ENCODE data around the gene CSTF2T. TPM values are rescaled to one million over a fixed set of nuclear protein-coding genes. Genes with fewer than 3 reads are reported as not detected.

The CSTF2T gene
- total and polyA plus RNA-seq, 2 of the 13 experiments (the other 11 are each of a cell fraction or from before 2014, with no cell fraction given), result 1.4 to 7.2 TPM

- TF ChIP-seq NCOR1 (IDR thresholded peaks at IDR 0.05; ENCODE audit: borderline replicate concordance, low read length) (no peak), BCL6 (CRISPR knock-in tag; IDR thresholded peaks at IDR 0.05) (no peak), IRF1 (CRISPR knock-in tag; IDR thresholded peaks at IDR 0.05; ENCODE audit: low read depth) (no peak), NR2F6 (IDR thresholded peaks at IDR 0.05) (no peak), NR2F6 (CRISPR knock-in tag; IDR thresholded peaks at IDR 0.05) (no peak), ZNF687 (CRISPR knock-in tag; IDR thresholded peaks at IDR 0.05) (no peak), ZNF749 (CRISPR knock-in tag; IDR thresholded peaks at IDR 0.05; ENCODE audit: borderline replicate concordance) (no peak)
- TF ChIP-seq, protein P1, sequence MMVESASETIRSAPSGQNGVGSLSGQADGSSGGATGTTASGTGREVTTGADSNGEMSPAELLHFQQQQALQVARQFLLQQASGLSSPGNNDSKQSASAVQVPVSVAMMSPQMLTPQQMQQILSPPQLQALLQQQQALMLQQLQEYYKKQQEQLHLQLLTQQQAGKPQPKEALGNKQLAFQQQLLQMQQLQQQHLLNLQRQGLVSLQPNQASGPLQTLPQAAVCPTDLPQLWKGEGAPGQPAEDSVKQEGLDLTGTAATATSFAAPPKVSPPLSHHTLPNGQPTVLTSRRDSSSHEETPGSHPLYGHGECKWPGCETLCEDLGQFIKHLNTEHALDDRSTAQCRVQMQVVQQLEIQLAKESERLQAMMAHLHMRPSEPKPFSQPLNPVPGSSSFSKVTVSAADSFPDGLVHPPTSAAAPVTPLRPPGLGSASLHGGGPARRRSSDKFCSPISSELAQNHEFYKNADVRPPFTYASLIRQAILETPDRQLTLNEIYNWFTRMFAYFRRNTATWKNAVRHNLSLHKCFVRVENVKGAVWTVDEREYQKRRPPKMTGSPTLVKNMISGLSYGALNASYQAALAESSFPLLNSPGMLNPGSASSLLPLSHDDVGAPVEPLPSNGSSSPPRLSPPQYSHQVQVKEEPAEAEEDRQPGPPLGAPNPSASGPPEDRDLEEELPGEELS (CRISPR knock-in tag; IDR thresholded peaks at IDR 0.05), result no peak
- TF ChIP-seq, protein P2, sequence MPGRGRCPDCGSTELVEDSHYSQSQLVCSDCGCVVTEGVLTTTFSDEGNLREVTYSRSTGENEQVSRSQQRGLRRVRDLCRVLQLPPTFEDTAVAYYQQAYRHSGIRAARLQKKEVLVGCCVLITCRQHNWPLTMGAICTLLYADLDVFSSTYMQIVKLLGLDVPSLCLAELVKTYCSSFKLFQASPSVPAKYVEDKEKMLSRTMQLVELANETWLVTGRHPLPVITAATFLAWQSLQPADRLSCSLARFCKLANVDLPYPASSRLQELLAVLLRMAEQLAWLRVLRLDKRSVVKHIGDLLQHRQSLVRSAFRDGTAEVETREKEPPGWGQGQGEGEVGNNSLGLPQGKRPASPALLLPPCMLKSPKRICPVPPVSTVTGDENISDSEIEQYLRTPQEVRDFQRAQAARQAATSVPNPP (CRISPR knock-in tag; IDR thresholded peaks at IDR 0.05), result no peak
Observed at GRCh38 chr10:51691135-51691534, 8.3 kb downstream of the CSTF2T start (continued).
